ENCODE results near the gene BRIP1.
"Not testable (repeated sequence)": the region's sequence is repeated elsewhere in the genome, so short reads cannot be mapped to it uniquely, and the experiment has no call there.

Gene BRIP1

DNA sequence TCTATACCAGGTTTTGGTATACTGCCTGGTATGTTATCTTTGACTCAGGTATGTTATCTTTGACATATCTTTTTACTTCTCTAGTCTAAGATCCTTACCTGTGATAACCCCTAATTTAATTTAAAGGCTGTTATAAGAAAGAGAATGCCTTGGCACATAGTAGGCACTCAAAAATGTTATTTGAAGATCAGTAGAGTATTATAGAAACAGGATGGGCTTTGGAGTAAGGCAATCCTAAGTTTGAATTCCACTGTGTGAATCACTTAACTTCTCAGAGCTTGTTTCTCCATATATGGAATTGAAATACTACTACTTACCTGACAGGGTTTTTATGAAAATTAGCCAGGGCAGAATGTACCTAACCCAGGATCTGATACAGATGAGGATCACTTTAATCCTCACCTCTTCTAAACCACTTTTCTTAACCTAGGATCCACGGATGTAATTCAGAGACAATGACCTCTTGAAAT, 1.2 kb downstream of the BRIP1 start:
- no peak for DNase-seq

DNA sequence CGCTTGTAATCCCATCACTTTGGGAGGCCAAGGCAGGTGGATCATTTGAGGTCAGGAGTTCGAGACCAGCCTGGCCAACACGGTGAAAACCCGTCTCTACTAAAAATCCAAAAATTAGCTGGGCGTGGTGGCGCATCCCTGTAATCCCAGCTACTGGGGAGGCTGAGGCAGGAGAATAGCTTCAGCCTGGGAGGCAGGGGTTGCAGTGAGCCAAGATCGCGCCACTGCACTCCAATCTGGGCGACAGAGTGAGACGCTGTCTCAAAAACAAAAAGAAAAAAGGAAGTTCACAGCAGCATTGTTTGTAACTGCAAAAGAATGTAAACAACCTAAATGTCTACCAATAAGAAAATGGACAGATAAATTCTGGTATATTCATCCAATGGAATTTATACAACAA, 2.9 kb downstream of the BRIP1 start:
- not testable (repeated sequence) for DNase-seq

GRCh38 chr17:61856035-61856434, 7.3 kb downstream of the BRIP1 start:
- no peak for DNase-seq

DNA sequence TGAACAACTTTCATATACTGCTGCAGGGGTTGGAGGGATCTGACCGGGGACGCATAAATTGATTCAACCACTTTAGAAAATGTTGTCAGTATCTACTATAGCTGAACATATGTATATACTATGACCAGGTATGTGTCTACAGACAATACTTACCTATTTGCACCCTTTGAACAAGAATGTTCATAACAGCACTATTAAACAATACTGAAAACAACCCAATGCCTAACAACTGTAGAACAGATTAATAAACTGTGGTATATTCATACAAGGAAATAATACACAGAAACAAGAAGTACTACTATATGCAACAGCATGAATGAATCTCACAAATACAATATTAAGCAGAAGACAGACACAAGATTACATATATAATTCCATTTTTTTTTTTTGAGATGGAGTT, 10.5 kb downstream of the BRIP1 start:
- no peak for DNase-seq

DNA sequence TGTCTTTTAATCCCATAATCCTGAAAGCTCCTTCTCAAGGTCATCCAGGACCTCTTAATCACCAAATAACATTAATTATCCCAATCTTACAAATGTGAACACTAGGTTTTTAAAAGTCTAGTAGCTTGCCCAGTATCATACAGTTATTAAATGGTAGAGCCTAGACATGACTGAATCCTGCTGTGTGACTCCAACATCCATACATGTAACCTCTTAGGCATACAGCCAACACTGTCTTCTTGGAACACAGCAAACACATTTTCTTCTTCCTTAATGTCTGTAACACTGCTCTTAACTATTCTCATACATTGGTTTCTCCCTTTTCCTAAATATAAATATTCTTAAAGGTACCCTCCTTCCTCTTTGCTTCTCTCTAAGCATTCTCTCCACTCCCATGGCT, 13.7 kb downstream of the BRIP1 start:
- DNase-seq = no peak

- no peak for DNase-seq
These were observed 14.4 kb downstream of the BRIP1 start for GRCh38 chr17:61848896-61849295.

- no peak for DNase-seq
These were observed 15.1 kb downstream of the BRIP1 start for GRCh38 chr17:61848247-61848646.

- no peak for DNase-seq
These were observed 15.7 kb downstream of the BRIP1 start for GRCh38 chr17:61847659-61848058.

GRCh38 chr17:61846761-61847375, 16.5 kb downstream of the BRIP1 start:
- no peak for DNase-seq

DNA sequence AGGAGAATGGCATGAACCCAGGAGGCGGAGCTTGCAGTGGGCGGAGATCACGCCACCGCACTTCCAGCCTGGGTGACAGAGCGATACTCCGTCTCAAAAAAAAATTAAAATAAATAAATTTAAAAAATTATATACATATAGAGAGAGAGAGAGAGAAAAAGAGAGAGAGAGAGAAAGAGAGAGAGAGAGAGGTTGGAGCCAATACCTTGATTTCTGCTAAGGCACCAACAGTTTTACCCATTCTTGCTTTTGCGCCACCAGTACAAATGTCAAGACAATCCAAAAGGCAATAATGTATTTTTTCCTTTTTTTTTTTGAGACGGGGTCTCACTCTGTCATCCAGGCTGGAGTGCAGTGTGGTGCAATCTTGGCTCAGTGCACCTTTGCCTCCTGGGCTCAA, 17.2 kb downstream of the BRIP1 start:
- DNase-seq = no peak

DNA sequence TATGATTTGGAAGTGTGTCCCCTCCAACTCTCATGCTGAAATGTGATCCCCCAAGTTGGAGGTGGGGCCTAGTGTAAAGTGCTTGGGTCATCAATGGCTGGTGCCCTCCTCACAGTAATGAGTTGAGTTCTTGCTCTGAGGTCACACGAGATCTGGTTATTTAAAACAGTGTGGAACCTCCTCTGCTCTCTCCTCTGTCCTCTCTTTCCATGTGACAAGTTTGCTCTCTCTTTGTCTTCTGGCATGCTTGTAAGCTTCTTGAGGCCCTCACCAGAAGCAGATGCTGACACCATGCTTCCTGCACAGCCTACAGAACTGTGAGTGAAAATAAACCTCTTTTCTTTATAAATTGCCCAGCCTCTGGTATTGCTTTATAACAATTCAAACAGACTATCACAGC, 19.9 kb downstream of the BRIP1 start:
- DNase-seq = no peak

DNA sequence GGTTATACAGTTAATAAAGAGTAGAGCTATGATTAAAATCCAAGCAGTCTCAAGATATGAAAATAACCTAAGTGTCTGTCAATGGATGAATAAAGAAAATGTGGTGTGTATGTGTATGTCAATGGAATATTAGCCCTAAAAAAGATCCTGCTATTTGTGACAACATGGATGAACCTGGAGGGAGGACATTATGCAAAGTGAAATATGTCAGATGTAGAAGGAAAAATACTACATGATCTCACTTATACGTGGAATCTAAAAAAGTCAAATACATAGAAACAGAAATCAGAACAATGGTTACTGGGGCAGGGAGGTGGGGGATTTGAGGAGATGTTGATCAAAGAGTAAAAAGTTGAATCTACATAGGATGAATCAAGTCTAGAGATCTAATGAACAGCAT, 20.4 kb downstream of the BRIP1 start:
- no peak for DNase-seq

DNA sequence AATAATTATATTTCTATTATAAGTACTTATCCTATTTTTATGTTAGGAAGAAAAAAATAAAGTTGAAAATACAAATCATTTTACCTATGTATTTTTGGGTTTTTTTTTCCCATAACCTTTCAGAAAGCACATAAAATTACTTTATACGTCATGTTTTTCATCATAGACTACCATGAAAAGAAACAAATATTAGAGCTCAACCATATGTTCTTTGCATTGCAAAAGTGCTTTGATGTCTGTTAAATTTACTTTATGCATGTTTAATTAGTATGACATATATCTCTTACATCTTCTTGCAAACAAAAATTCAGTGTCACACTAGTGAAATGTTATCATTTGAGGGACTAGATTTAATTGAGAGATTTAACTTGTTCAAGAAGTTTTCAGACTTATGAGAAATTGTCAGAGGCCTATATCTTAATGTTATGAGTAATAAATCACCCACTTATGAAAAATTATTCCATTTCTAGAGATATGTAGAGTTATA, 24.0 kb downstream of the BRIP1 start:
- no peak for DNase-seq

DNA sequence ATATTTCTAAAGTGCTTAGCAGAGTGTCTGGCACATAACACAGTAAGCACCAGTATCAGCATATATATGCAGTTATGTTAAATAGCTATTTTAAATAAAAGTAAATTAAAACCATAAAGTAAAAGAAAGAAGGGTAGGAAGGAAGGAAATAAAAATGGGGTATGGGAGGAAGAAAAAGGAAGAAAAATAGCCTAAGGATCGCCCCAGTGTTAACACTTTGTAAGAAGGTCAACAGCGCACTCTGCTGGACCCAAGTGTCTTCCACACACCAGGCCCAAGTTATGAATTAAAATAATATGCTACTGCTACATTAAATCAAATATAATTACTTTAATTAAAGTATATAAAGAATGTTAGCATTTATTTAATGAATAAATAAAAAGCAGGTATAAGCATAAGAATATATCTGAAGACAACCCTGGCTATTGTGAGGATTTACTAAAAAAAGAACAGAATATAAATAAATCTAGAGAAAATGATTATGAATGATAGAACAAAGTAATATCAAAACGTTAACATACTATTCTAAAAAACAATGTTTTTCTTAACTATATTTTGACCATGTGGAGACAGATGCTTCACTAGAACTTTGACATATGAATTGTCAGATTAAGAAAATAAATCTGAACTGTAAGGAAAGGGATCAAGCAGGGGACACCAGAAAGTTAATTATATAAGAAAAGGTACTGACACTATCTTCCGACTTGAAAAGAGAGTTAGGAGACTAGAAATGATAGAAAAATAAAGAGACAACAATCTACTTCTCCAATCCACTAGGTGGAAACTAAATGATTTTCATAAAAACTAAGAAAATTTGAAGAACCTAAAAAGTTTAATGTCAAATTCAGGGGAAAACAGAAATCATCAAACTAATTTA, 25.9 kb downstream of the BRIP1 start:
- peak; percentile 12 for DNase-seq

GRCh38 chr17:61836266-61837174, 26.8 kb downstream of the BRIP1 start:
- no peak for DNase-seq

- no peak for DNase-seq
These were observed 27.7 kb downstream of the BRIP1 start for GRCh38 chr17:61835606-61836005.

DNA sequence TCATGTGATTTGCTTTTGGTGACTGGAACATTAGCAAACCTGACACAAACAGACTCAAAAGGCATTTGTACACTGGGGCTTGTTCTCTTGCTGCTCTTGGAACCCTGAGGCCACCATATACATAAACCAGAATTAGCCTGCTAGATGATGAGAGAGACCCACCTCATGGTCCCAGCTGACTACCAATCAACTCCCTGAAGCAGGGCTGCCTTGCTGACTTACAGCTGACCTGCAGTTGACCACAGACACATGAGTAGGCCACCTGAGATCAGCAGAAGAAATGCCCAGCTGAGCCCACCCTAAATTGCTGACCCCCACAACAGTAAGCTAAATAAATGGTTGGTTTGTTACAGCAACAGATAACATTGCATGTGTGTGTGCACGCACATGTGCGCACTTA, 28.7 kb downstream of the BRIP1 start:
- DNase-seq = no peak

GRCh38 chr17:61833536-61834193, 29.7 kb downstream of the BRIP1 start:
- no peak for DNase-seq

DNA sequence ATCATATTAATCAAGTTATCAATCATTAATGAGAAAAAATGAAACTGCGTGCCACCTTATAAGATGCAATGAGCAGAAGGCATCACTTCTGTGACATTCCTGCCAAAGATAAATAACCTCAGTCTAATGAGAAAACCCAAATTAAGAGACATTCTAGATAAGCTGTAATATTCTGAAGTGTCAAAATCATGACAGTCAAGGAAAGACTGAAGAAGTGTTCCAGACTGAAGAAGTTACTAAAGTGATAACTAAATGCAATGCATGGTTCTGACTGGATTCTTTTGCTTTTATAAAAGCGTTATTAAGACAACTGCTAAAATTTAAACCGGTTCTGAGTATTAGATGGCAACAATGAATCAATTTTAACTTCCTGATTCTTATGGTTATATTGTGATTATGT, 30.9 kb downstream of the BRIP1 start:
- no peak for DNase-seq

DNA sequence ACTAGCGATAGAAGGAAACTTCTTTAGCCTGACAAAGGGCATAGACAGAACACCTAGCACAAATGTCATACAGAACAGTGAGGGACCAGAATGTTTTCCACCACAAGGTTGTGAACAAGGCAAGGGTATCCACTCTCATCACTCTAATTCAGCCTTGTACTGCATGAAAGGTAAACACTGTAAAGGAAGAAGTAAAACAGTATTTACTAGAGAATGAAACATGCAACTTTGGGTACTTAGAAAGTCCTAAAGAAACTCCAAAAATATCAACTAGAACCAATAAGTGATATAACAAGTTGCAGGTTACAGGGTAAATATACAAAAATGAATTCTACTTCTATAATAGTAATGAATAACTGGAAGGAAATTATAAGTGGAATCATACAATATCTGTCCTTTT, 32.2 kb downstream of the BRIP1 start:
- no peak for DNase-seq

- DNase-seq = no peak
These were observed 34.6 kb downstream of the BRIP1 start for GRCh38 chr17:61828694-61829093.

DNA sequence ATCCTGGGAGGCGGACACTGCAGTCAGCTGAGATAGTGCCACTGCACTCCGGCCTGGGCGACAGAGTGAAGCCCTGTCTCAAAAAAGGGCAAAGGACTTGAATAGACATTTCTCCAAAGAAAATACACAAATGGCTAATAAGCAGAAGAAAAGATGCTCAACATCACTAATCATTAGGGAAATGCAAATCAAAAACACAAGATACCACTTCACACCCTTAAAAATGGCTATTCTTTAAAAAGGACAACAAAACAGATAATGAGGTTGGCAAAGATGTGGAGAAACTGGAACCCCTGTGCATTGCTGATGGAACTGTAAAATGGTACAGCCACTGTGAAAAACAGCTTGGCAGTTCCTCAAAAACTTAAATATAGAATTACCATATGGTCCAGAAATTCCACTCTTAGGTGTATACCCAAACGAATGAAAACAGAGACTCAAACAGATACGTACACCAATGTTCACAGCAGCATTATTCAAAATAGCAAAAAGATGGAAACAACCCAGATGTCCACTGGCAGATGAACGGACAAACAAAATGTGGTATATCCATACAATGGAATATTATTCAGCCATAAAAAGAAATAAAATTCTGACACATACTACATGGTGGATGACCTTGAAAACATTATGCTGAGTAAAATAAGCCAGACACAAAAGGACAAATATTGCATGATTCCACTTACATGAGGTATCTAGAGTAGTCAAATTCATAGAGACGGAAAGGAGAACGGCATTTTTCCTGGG, 35.5 kb downstream of the BRIP1 start:
- DNase-seq = no peak
